PC-3 (cell line): Measurements from ENCODE around the gene ZNF76. TPM values are rescaled to one million over a fixed set of nuclear protein-coding genes. Genes with fewer than 3 reads are reported as not detected.

ENCODE experiments used
- ATAC-seq: fragments of 200-7000 bp; cut with Tn5 transposase; 2 replicates; pipeline ENCODE4 v1.9.1; 2020; ENCODE audit warnings: mild to moderate bottlenecking, moderate library complexity
- BruUV-seq: library from RNA; stranded (reverse); fragments of 400-500 nt; replicated peaks from 2 replicates; lab custom pipeline; 2021; lab: Mats Ljungman, UMichigan
- CTCF ChIA-PET: fragments of 300-600 bp; sonication (Branson Sonifier 250); formaldehyde crosslinking; loops from one replicate; lab custom pipeline; 2022; ENCODE audit warnings: antibody characterized with exemption; lab: Charles Lee
- POLR2A ChIA-PET: fragments of 300-600 bp; sonication (Branson Sonifier 250); formaldehyde crosslinking; loops from one replicate; lab custom pipeline; 2022; ENCODE audit warnings: antibody characterized with exemption; ENCODE audit not compliant: unreplicated experiment; lab: Charles Lee
- DNase-seq: peaks from one replicate; pipeline ENCODE4 v3.0.0-alpha.2; 2015
- H2AFZ ChIP-seq: fragments of 300-600 bp; sonication (generic); 2 replicates; pipeline ENCODE4 v1.6.0; 2016; ENCODE audit warnings: antibody characterized with exemption, low read length
- H3F3A ChIP-seq: fragments of 300-600 bp; sonication (generic); one replicate; pipeline ENCODE4 v1.6.0; 2017; ENCODE audit warnings: antibody characterized with exemption, low read length, control low read depth, mild to moderate bottlenecking; ENCODE audit not compliant: unreplicated experiment
- H3K27ac ChIP-seq: fragments of 300-600 bp; sonication (generic); 2 replicates; pipeline ENCODE4 v1.5.1; 2016; ENCODE audit warnings: mild to moderate bottlenecking, low read length
- H3K27me3 ChIP-seq: fragments of 300-600 bp; sonication (generic); 2 replicates; pipeline ENCODE4 v1.6.1; 2016; ENCODE audit warnings: low read length, mixed read lengths
- H3K36me3 ChIP-seq: fragments of 300-600 bp; sonication (generic); 2 replicates; pipeline ENCODE4 v1.6.1; 2016; ENCODE audit warnings: low read depth, mixed run types, low read length, mixed read lengths
- H3K4me1 ChIP-seq: fragments of 300-600 bp; sonication (generic); 2 replicates; pipeline ENCODE4 v1.5.1; 2016; ENCODE audit warnings: low read length; ENCODE audit not compliant: insufficient read depth
- H3K4me2 ChIP-seq: fragments of 300-600 bp; sonication (generic); 2 replicates; pipeline ENCODE4 v1.6.0; 2016; ENCODE audit warnings: low read length
- H3K4me3 ChIP-seq: fragments of 300-600 bp; sonication (generic); 2 replicates; pipeline ENCODE4 v1.5.1; 2016; ENCODE audit warnings: mild to moderate bottlenecking, low read length, mixed read lengths
- H3K79me2 ChIP-seq: fragments of 300-600 bp; sonication (generic); 2 replicates; pipeline ENCODE4 v1.6.1; 2017; ENCODE audit warnings: low read length, mixed read lengths
- H3K9ac ChIP-seq: fragments of 300-600 bp; sonication (generic); 2 replicates; pipeline ENCODE4 v1.6.0; 2016; ENCODE audit warnings: mild to moderate bottlenecking, low read length
- H3K9me2 ChIP-seq: fragments of 300-600 bp; sonication (generic); replicated peaks from 2 replicates; pipeline ENCODE4 v1.6.1; 2016; ENCODE audit warnings: mixed run types, low read length, mixed read lengths
- H3K9me3 ChIP-seq: fragments of 300-600 bp; sonication (generic); 2 replicates; pipeline ENCODE4 v1.6.1; 2016; ENCODE audit warnings: low read length, mixed read lengths
- H4K20me1 ChIP-seq: fragments of 300-600 bp; sonication (generic); 2 replicates; pipeline ENCODE4 v1.6.1; 2016; ENCODE audit warnings: low read length, mixed read lengths
- CTCF ChIP-seq: fragments of 300-600 bp; sonication (generic); conservative IDR thresholded peaks from 2 replicates; pipeline ENCODE4 v1.5.1; 2017; ENCODE audit warnings: antibody characterized with exemption, low read depth, mild to moderate bottlenecking, low read length
- EZH2 ChIP-seq: fragments of 300-600 bp; sonication (generic); IDR thresholded peaks from one replicate; pipeline ENCODE4 v1.6.1; 2017; ENCODE audit warnings: antibody characterized with exemption, mild to moderate bottlenecking, low read length; ENCODE audit not compliant: unreplicated experiment
- EZH2phosphoT487 ChIP-seq: fragments of 300-600 bp; sonication (generic); IDR thresholded peaks from 2 replicates; pipeline ENCODE4 v1.6.1; 2018; ENCODE audit warnings: mild to moderate bottlenecking, antibody characterized with exemption, low read length, borderline replicate concordance
- intact Hi-C: fragments of 100-400 bp; cut with micrococcal nuclease; formaldehyde crosslinking; loops from 2 replicates; pipeline ENCODE4 v1.9.0; 2023
- total RNA-seq: library from RNA; depleted of rRNA; stranded (reverse); fragments of >200 nt; gene quantifications from 2 replicates; pipeline ENCODE4 v1.2.3, GENCODE V29; 2014

Gene ZNF76
- total RNA-seq, 1 experiment from 2014 or later: 20.8 TPM

- no TSS peak for BruUV-seq
- Histone ChIP-seq H3K9ac (no peak overlapping the region), H3K27me3 (no peaks in the 10 kb centered on the region), H3K79me2 (no peaks in the 10 kb centered on the region), H3K9me2 (no peaks in the 10 kb centered on the region), H4K20me1 (no peaks in the 10 kb centered on the region), H3K4me3 (no peak overlapping the region), H3K9me3 (no peaks in the 10 kb centered on the region), H3K36me3 (peaks cover 6% of the 10 kb centered on the region; the same call in 1 of the 2 replicates), H3F3A (no peaks in the 10 kb centered on the region), H3K27ac (no peak overlapping the region), H3K4me1 (no peaks in the 10 kb centered on the region), H3K4me2 (no peak overlapping the region), H2AFZ (no peak overlapping the region)
- intact Hi-C loops: no loop called here
- TF ChIP-seq CTCF (no peak), EZH2phosphoT487 (no peak), EZH2 (no peak)
- CTCF ChIA-PET: no interaction called here
- DNase-seq: no peak
- ATAC-seq: no peak
- POLR2A ChIA-PET: interaction anchor here (0.6 kb wide), 1 partner anchor 78 kb away, joined by 3 read pairs; no protein-coding TSS in a partner anchor
Measured at GRCh38 chr6:35287671-35288396, 28.3 kb downstream of the ZNF76 start.

GRCh38 chr6:35288834-35289233 is 29.3 kb downstream of the ZNF76 start:
- H3K4me1 ChIP-seq: no peaks in the 10 kb centered on the region
- no peak overlapping the region for H3K27ac ChIP-seq
- no TSS peak for BruUV-seq
- CTCF ChIA-PET: no interaction called here
- no peak overlapping the region for H3K9ac ChIP-seq
- no peaks in the 10 kb centered on the region for H3K79me2 ChIP-seq
- DNase-seq: no peak
- intact Hi-C loops: no loop called here
- TF ChIP-seq EZH2 (no peak), CTCF (no peak), EZH2phosphoT487 (no peak)
- no peaks in the 10 kb centered on the region for H3K27me3 ChIP-seq
- POLR2A ChIA-PET: interaction anchor here (0.6 kb wide), 1 partner anchor 79 kb away, joined by 3 read pairs; no protein-coding TSS in a partner anchor
- H3K4me3 ChIP-seq: no peak overlapping the region
- H3K9me2 ChIP-seq: no peaks in the 10 kb centered on the region
- peaks cover 6% of the 10 kb centered on the region; the same call in 1 of the 2 replicates for H3K36me3 ChIP-seq
- H3K4me2 ChIP-seq: no peak overlapping the region
- no peaks in the 10 kb centered on the region for H4K20me1 ChIP-seq
- no peaks in the 10 kb centered on the region for H3K9me3 ChIP-seq
- H2AFZ ChIP-seq: no peak overlapping the region
- no peaks in the 10 kb centered on the region for H3F3A ChIP-seq
- no peak for ATAC-seq

- TF ChIP-seq EZH2 (no peak), EZH2phosphoT487 (no peak), CTCF (no peak)
- BruUV-seq: no TSS peak
- no peak overlapping the region for H3K4me3 ChIP-seq
- H3K36me3 ChIP-seq: peaks cover 6% of the 10 kb centered on the region; the same call in 1 of the 2 replicates
- ATAC-seq: no peak
- no peak overlapping the region for H3K9ac ChIP-seq
- H3K9me2 ChIP-seq: no peaks in the 10 kb centered on the region
- H3K27me3 ChIP-seq: no peaks in the 10 kb centered on the region
- POLR2A ChIA-PET: no interaction called here
- CTCF ChIA-PET: no interaction called here
- DNase-seq: no peak
- no peak overlapping the region for H2AFZ ChIP-seq
- no peaks in the 10 kb centered on the region for H3K4me1 ChIP-seq
- intact Hi-C loops: no loop called here
- no peaks in the 10 kb centered on the region for H3F3A ChIP-seq
- H4K20me1 ChIP-seq: no peaks in the 10 kb centered on the region
- no peaks in the 10 kb centered on the region for H3K79me2 ChIP-seq
- no peaks in the 10 kb centered on the region for H3K9me3 ChIP-seq
- no peak overlapping the region for H3K4me2 ChIP-seq
- H3K27ac ChIP-seq: no peak overlapping the region
Measured at GRCh38 chr6:35291491-35291890, 32.0 kb downstream of the ZNF76 start.
